Hepatocyte (in vitro differentiated cells): ENCODE results near the gene NUDT21.

Source experiments
- EZH2 ChIP-seq: fragments of 200-600 bp; sonication (generic); IDR thresholded peaks from 2 replicates; pipeline ENCODE4 v1.6.1; 2016; ENCODE audit warnings: antibody characterized with exemption, mild to moderate bottlenecking, borderline replicate concordance
- EZH2phosphoT487 ChIP-seq: fragments of 200-600 bp; sonication (generic); IDR thresholded peaks from one replicate; pipeline ENCODE4 v1.6.1; 2018; ENCODE audit warnings: antibody characterized with exemption, mild to moderate bottlenecking, low read depth, moderate library complexity; ENCODE audit not compliant: unreplicated experiment, severe bottlenecking
- TF ChIP-seq, protein P1 (sequence below): fragments of 200-600 bp; sonication (generic); IDR thresholded peaks from 2 replicates; pipeline ENCODE4 v1.5.1; 2016; ENCODE audit warnings: antibody characterized with exemption, mild to moderate bottlenecking; ENCODE audit not compliant: poor library complexity

DNA sequence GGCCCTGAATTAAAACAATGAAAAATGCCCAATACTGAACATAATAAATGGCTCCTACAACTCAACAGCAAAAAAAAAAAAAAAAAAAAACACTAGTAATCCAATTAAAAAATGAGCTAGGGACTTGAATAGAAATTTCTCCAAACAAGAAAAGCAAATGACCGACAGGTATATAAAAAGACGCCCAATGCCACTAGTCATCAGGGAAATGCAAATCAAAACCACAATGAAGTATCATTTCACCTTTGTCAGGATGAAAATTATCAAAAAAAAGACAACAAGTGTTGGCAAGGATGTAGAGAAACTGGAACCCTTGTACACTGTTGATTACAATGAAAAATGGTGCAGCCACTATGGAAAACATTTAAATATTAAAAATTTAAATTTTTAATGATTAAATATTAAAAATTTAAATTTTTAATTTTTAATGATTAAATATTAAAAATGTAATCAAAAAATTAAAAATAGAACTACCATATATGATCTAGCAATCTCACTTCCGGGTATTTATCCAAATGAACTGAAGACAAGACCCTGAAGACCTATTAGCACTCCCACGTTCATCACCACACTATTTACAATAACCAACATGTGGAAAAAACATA is 40.6 kb upstream of the NUDT21 start:
- TF ChIP-seq, protein P1, sequence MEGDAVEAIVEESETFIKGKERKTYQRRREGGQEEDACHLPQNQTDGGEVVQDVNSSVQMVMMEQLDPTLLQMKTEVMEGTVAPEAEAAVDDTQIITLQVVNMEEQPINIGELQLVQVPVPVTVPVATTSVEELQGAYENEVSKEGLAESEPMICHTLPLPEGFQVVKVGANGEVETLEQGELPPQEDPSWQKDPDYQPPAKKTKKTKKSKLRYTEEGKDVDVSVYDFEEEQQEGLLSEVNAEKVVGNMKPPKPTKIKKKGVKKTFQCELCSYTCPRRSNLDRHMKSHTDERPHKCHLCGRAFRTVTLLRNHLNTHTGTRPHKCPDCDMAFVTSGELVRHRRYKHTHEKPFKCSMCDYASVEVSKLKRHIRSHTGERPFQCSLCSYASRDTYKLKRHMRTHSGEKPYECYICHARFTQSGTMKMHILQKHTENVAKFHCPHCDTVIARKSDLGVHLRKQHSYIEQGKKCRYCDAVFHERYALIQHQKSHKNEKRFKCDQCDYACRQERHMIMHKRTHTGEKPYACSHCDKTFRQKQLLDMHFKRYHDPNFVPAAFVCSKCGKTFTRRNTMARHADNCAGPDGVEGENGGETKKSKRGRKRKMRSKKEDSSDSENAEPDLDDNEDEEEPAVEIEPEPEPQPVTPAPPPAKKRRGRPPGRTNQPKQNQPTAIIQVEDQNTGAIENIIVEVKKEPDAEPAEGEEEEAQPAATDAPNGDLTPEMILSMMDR = no peak
- TF ChIP-seq EZH2 (no peak), EZH2phosphoT487 (no peak)
